Caco-2 (cell line): ENCODE data around the gene OSBPL5. TPM values are rescaled to one million over a fixed set of nuclear protein-coding genes. Genes with fewer than 3 reads are reported as not detected.

Experiments used
- BruUV-seq: library from RNA; stranded (reverse); fragments of 400-500 nt; replicated peaks from 2 replicates; lab custom pipeline; 2021; lab: Mats Ljungman, UMichigan
- CTCF ChIA-PET: fragments of 300-600 bp; sonication (Branson Sonifier 250); formaldehyde crosslinking; loops from one replicate; lab custom pipeline; 2022; ENCODE audit warnings: antibody characterized with exemption; lab: Charles Lee
- POLR2A ChIA-PET: fragments of 300-600 bp; sonication (Branson Sonifier 250); formaldehyde crosslinking; loops from one replicate; lab custom pipeline; 2022; ENCODE audit warnings: antibody characterized with exemption; lab: Charles Lee
- DNase-seq, 2 experiments: peaks; one replicate each; pipeline versions ENCODE4 v3.0.0 to v3.0.0-alpha.2; 2020 to 2022
- H3K27me3 ChIP-seq: replicated peaks from 2 replicates; pipeline ENCODE4 v1.6.0; 2011; ENCODE audit warnings: low read length; ENCODE audit not compliant: control insufficient read depth, insufficient read depth
- H3K36me3 ChIP-seq: 2 replicates; pipeline ENCODE4 v1.5.1; 2011; ENCODE audit warnings: low read length; ENCODE audit not compliant: control insufficient read depth, insufficient read depth
- H3K4me1 ChIP-seq: fragments of 250-450 bp; sonication (Bioruptor Pico); 2 replicates; pipeline ENCODE4 v1.5.1; 2020; ENCODE audit warnings: mild to moderate bottlenecking
- H3K4me3 ChIP-seq: 2 replicates; pipeline ENCODE4 v1.5.1; 2011; ENCODE audit warnings: low read depth, mild to moderate bottlenecking, control low read depth, low read length
- H3K9me3 ChIP-seq: fragments of 250-450 bp; sonication (Bioruptor Pico); 2 replicates; pipeline ENCODE4 v1.5.1; 2020; ENCODE audit warnings: mild to moderate bottlenecking, moderate library complexity
- H3K27ac Mint-ChIP-seq: one replicate; pipeline ENCODE4 v1.8.0; 2022; ENCODE audit warnings: mixed read lengths; ENCODE audit not compliant: unreplicated experiment
- H3K27me3 Mint-ChIP-seq: one replicate; pipeline ENCODE4 v1.8.0; 2022; ENCODE audit warnings: mixed read lengths; ENCODE audit not compliant: insufficient read depth, unreplicated experiment
- H3K36me3 Mint-ChIP-seq: one replicate; pipeline ENCODE4 v1.8.0; 2022; ENCODE audit warnings: mild to moderate bottlenecking, mixed read lengths; ENCODE audit not compliant: insufficient read depth, unreplicated experiment
- H3K4me1 Mint-ChIP-seq: one replicate; pipeline ENCODE4 v1.8.0; 2022; ENCODE audit warnings: low read depth, mixed read lengths; ENCODE audit not compliant: unreplicated experiment
- H3K4me3 Mint-ChIP-seq: one replicate; pipeline ENCODE4 v1.8.0; 2022; ENCODE audit warnings: mild to moderate bottlenecking, moderate library complexity, mixed read lengths; ENCODE audit not compliant: unreplicated experiment
- H3K9me3 Mint-ChIP-seq: one replicate; pipeline ENCODE4 v1.8.0; 2022; ENCODE audit warnings: mixed read lengths; ENCODE audit not compliant: unreplicated experiment
- CTCF ChIP-seq, 2 experiments: fragments of 200-600 bp in 1 of 2; IDR thresholded peaks; 1 replicate in 1 of 2; 2 replicates in 1 of 2; pipeline versions ENCODE4 v1.5.1 to v1.8.0; 2011 to 2022; ENCODE audit warnings: antibody characterized with exemption in 1 of 2, control low read depth in 1 of 2, inconsistent platforms in 1 of 2, low read depth in 1 of 2, low read length in 1 of 2, mild to moderate bottlenecking in 1 of 2, moderate library complexity in 1 of 2; ENCODE audit not compliant: insufficient read depth in 1 of 2, severe bottlenecking in 1 of 2, unreplicated experiment in 1 of 2
- intact Hi-C: fragments of 100-400 bp; cut with micrococcal nuclease; formaldehyde crosslinking; loops from one replicate; pipeline ENCODE4 v1.10.0; 2022; ENCODE audit not compliant: unreplicated experiment
- total RNA-seq: library from RNA; stranded (reverse); gene quantifications from 2 replicates; pipeline ENCODE4 v1.2.3, GENCODE V29; 2022

The OSBPL5 gene
- total RNA-seq, 1 experiment from 2014 or later, result 4.9 TPM

GRCh38 chr11:3126207-3126865, 38.8 kb downstream of the OSBPL5 start:
- Mint-ChIP-seq H3K9me3 (no peaks in the 10 kb centered on the region), H3K36me3 (peaks cover 3% of the 10 kb centered on the region), H3K4me1 (no peaks in the 10 kb centered on the region), H3K27ac (no peak overlapping the region), H3K27me3 (no peaks in the 10 kb centered on the region), H3K4me3 (no peak overlapping the region)
- H3K4me1 ChIP-seq, result no peaks in the 10 kb centered on the region
- TF ChIP-seq CTCF (IDR thresholded peaks at IDR 0.05; ENCODE audit: insufficient read depth in 1 of 2, low read depth in 1 of 2, low read length in 1 of 2, severe bottlenecking in 1 of 2, unreplicated experiment in 1 of 2), result no peak
- BruUV-seq, result no TSS peak
- no peak overlapping the region for H3K4me3 ChIP-seq
- DNase-seq, result no peak
- no peaks in the 10 kb centered on the region for H3K9me3 ChIP-seq
- intact Hi-C loops, result no loop called here
- ChIA-PET POLR2A (no interaction called here), CTCF (no interaction called here)
- H3K27me3 ChIP-seq, result no peaks in the 10 kb centered on the region
- H3K36me3 ChIP-seq, result no peaks in the 10 kb centered on the region

- DNase-seq, result no peak
- Histone ChIP-seq H3K9me3 (no peaks in the 10 kb centered on the region), H3K4me3 (no peak overlapping the region), H3K36me3 (no peaks in the 10 kb centered on the region), H3K27me3 (no peaks in the 10 kb centered on the region), H3K4me1 (no peaks in the 10 kb centered on the region)
- BruUV-seq, result no TSS peak
- Mint-ChIP-seq H3K27me3 (no peaks in the 10 kb centered on the region), H3K4me3 (no peak overlapping the region), H3K36me3 (peaks cover 5% of the 10 kb centered on the region), H3K4me1 (no peaks in the 10 kb centered on the region), H3K27ac (no peak overlapping the region), H3K9me3 (no peaks in the 10 kb centered on the region)
- intact Hi-C loops, result no loop called here
- ChIA-PET CTCF (no interaction called here), POLR2A (no interaction called here)
- no peak for TF ChIP-seq CTCF (IDR thresholded peaks at IDR 0.05; ENCODE audit: insufficient read depth in 1 of 2, low read depth in 1 of 2, low read length in 1 of 2, severe bottlenecking in 1 of 2, unreplicated experiment in 1 of 2)
Observed at GRCh38 chr11:3124821-3125220, 40.3 kb downstream of the OSBPL5 start.

GRCh38 chr11:3123761-3124733, 41.1 kb downstream of the OSBPL5 start:
- no peaks in the 10 kb centered on the region for H3K27me3 ChIP-seq
- peaks cover 5% of the 10 kb centered on the region for H3K36me3 Mint-ChIP-seq
- no peak for TF ChIP-seq CTCF (IDR thresholded peaks at IDR 0.05; ENCODE audit: insufficient read depth in 1 of 2, low read depth in 1 of 2, low read length in 1 of 2, severe bottlenecking in 1 of 2, unreplicated experiment in 1 of 2)
- H3K4me3 ChIP-seq, result no peak overlapping the region
- no peaks in the 10 kb centered on the region for H3K27me3 Mint-ChIP-seq
- no peak overlapping the region for H3K27ac Mint-ChIP-seq
- ChIA-PET CTCF (interaction anchor here (0.6 kb wide), 1 partner anchor 591 kb away, joined by 4 read pairs; no protein-coding TSS in a partner anchor), POLR2A (no interaction called here)
- BruUV-seq, result no TSS peak
- no peak for DNase-seq
- H3K4me1 ChIP-seq, result no peaks in the 10 kb centered on the region
- no peaks in the 10 kb centered on the region for H3K9me3 Mint-ChIP-seq
- no peaks in the 10 kb centered on the region for H3K9me3 ChIP-seq
- intact Hi-C loops, result no loop called here
- H3K4me1 Mint-ChIP-seq, result no peaks in the 10 kb centered on the region
- no peaks in the 10 kb centered on the region for H3K36me3 ChIP-seq
- no peak overlapping the region for H3K4me3 Mint-ChIP-seq
